Activated CD4-positive, alpha-beta T cell treated with anti-CD3 and anti-CD28 coated beads for 1 hour (primary cell): ENCODE data around the gene TRIM39.

Experiments
- DNase-seq: peaks from one replicate; pipeline ENCODE4 v3.0.0-alpha.2; 2020

The TRIM39 gene

GRCh38 chr6:30328397-30328796 is 1.7 kb downstream of the TRIM39 start:
- no peak for DNase-seq

GRCh38 chr6:30329331-30329730 is 2.6 kb downstream of the TRIM39 start:
- DNase-seq = no peak

- DNase-seq = no peak
These were observed 5.3 kb downstream of the TRIM39 start for GRCh38 chr6:30331981-30332380.

- DNase-seq = no peak
These were observed 7.5 kb downstream of the TRIM39 start for GRCh38 chr6:30334075-30334783.

GRCh38 chr6:30340589-30341054 is 13.9 kb downstream of the TRIM39 start:
- no peak for DNase-seq

DNA sequence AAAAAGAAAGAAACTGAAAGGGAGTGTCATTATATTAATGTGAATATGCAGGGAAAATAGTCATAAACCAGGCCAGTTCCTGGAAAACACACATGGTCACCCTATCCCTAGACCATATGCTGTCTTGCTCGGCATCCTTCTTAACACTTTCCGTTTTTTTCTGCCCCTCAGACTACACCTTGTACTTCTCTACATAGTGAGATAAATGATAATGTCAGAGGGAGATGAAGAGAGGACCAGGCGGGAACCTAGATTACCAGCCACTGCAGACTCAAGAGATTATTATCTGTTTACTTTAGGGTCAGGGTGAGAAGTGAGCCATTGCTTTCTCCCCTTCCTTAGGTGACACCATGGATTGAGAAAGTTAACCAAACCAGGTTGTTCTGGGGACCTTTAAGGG is 14.5 kb downstream of the TRIM39 start:
- DNase-seq = no peak

DNA sequence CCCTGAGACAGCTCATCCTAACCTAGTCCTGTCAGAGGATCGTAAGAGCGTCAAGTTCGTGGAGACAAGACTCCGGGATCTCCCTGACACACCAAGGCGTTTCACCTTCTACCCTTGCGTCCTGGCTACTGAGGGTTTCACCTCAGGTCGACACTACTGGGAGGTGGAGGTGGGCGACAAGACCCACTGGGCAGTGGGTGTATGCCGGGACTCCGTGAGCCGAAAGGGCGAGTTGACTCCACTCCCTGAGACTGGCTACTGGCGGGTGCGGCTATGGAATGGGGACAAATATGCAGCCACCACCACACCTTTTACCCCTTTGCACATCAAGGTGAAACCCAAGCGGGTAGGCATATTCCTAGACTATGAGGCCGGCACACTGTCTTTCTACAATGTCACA is 15.0 kb downstream of the TRIM39 start:
- DNase-seq = no peak

DNA sequence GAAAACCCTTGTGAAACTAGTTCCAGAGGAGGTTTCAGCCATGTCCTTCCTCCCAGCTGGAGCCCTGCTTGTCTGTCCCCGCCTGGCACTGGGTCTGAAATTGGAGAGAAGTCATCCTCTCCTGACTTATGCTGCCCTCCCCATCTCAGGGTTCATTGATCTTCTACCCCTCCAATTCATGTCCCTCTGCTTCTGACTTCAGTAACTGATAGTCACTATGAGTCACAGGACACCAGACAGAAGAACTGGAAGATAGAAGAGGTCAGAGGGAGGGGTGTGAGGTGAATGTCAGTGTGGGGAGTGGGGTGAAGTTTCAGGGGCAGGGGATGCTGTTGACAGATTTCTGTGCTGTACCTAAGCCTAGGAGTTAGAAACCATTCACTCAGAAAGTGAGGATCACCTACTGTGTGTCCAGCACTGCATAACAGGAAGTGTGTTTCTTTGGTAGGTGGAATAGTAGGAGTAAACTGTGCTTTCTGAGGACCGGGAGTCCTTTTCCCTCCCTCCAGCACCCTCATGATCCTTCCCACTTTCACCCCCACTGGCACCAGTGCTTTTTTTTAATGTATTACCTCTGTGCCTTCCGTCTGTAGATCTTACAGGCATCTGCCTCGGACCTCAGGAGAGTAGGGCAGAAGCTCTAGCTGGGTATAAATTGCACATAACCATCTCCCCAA is 17.6 kb downstream of the TRIM39 start:
- no peak for DNase-seq

- DNase-seq = peak; percentile 78
These were observed 18.3 kb downstream of the TRIM39 start, which contains the start of gene RPP21 for GRCh38 chr6:30344868-30345671. Gene RPP21 (plus strand): TSS chr6:30345156. CDS start chr6:30345172, 16 bp downstream.

- no peak for DNase-seq
These were observed 19.1 kb downstream of the TRIM39 start for GRCh38 chr6:30345852-30346251.

DNA sequence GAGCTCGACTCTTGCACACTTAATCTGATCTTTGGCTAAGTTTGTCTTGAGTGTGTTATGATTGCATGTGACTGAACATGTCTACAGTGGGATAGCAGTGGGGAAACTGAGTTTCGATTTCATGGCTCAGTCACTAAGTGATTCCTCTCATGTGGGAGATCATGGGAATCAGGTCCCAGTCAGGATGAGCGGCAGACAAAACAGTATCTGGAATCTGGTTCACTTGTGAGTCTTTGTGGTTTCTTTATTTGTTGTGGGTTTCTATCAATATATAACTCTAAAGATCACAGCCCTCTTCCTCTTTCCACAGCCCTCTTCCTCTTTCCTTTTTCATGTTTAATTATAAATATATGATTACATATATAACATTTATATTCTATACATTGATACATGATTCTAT is 22.2 kb downstream of the TRIM39 start:
- no peak for DNase-seq

DNA sequence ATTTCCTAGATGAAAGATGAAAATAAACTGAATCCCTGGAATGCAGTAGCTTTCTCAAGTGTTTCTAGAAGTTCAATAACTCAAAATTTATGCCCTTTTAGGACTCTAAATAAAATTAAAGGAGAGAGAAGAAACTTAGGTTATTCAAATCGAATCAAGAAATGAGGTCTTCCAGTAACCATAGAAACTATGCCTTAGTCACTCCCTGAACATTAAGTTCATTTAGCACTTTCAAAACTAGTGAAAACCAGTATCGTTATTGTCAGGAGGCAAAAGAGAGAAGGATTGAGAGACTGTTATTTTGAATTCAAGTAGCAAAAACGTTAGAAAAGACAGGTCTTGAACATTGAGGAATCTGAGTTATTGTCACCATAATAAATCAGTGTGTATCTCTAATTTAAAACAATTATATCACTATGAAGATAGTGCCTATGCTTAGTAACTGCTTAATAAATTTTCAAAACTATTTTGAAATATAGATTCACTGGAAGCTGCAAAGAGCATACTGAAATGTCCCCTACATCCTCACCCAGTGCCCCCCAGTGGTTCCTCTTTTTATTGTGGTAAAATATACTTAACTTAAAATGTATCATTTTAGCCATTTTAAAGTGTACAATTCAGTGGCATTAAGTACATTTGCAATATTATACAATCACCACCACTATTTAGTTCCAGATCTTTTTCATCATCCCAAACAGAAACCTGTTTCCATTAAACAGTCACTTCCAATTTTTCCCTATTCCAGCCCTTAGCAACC is 22.9 kb downstream of the TRIM39 start:
- no peak for DNase-seq

- DNase-seq = no peak
These were observed 23.8 kb downstream of the TRIM39 start for GRCh38 chr6:30350524-30350923.

- no peak for DNase-seq
These were observed 25.8 kb downstream of the TRIM39 start for GRCh38 chr6:30352550-30352949.

- DNase-seq = no peak
These were observed 28.6 kb downstream of the TRIM39 start for GRCh38 chr6:30355281-30355680.

DNA sequence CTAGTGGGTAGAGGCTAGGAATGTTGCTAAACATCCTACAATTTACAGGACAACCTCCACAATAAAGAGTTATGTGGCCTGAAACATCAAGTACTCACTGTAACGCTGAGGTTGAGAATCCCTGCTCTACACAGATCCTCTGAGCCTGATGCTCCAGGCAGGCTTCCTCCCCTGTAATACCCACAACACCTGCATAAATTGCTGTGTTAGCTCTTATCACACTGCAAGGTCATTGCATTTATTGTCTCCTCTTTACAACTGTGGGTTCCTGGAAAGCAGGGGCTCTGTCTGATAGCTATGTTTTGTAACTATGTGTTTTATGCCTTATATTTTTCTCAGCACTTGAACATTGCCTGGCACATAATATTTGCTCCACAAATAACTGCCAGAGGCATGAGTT is 29.8 kb downstream of the TRIM39 start:
- DNase-seq = no peak

DNA sequence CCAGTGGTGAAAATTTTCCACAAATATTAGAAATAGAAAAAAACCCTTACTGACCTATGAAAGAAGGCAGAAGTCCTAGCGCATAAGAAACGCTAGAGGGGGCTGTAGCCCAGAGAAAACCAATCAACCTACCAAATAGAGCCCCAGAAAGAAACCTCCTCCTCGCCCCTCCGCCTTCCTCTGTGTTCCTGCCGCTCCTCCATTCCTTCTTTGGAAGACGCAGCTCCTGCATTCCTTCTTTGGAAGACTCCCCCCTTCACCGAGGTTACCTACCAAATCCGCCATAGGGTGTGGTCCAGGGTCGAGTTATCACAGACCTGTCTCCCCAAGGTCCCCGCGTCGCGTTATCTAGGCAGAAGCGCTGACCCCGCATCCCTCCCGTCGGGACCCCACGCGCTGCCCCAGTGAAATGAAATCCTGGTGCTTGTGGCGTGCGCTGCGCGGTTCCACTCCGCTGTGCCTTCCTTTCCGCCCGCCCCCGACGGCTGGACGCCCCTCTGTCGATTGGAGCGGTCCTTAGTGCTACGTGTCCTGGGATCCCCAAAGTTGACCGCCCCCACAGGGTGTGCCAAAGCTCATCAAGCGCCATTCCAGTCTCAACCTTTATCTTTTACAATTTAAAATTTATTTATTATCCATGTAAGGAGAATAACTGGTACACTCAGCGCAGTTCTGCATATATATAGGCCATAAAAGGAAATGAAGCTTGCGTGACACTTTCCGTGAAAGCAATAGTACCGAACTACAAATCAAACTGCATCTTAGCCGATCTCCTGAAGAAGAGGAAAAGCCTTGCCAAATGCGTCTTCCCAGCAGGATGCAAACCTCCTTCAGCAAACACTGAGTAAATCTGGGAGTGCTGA is 31.2 kb downstream of the TRIM39 start:
- DNase-seq = peak; percentile 26

DNA sequence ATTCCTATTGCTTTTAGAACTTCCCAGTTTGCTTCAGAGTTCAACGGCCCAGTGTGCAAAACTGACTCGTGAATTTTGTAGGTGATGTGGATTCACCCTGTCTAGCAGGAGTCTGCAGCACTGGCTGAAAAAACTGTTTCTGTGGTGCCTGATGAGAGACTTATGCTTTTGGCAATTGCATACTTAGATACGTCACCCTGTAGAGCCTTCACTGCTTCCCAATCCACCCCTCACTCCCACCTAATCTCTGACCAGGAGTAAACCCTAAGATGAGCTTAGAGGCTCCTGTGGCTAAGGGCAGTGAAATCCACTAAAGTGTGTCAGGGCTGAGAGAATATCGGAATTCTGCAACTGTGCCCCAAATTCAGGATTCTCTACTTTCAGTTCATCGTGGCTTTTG is 32.5 kb downstream of the TRIM39 start:
- DNase-seq = no peak

- DNase-seq = no peak
These were observed 33.4 kb downstream of the TRIM39 start for GRCh38 chr6:30360139-30360538.

- no peak for DNase-seq
These were observed 34.9 kb downstream of the TRIM39 start for GRCh38 chr6:30361661-30362060.

DNA sequence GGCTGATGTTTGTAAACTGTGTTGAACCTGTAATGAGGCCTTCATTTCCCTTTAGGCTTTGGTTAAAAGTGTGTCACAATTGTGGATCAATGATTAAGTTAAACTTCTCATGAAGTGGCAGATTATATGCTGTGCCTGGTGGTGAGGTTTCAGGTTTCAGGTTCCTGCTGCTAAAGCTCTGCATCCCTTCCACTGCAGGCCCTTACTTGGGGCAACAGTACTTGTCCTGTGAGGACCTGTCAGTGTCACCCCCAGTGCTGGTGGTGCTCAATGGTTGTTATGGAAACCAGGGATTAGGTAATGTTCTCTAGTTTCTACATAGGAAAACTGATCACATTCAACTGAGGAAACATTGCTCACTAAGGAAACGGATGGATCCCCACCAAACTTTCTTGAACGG is 36.7 kb downstream of the TRIM39 start:
- no peak for DNase-seq

GRCh38 chr6:30364591-30364990 is 37.9 kb downstream of the TRIM39 start:
- DNase-seq = no peak
